ENCODE measurements around the gene BTBD2. TPM values are rescaled to one million over a fixed set of nuclear protein-coding genes. Genes with fewer than 3 reads are reported as not detected.

The BTBD2 gene
- total RNA-seq, 1 experiment from 2014 or later, result 52.2 TPM

DNA sequence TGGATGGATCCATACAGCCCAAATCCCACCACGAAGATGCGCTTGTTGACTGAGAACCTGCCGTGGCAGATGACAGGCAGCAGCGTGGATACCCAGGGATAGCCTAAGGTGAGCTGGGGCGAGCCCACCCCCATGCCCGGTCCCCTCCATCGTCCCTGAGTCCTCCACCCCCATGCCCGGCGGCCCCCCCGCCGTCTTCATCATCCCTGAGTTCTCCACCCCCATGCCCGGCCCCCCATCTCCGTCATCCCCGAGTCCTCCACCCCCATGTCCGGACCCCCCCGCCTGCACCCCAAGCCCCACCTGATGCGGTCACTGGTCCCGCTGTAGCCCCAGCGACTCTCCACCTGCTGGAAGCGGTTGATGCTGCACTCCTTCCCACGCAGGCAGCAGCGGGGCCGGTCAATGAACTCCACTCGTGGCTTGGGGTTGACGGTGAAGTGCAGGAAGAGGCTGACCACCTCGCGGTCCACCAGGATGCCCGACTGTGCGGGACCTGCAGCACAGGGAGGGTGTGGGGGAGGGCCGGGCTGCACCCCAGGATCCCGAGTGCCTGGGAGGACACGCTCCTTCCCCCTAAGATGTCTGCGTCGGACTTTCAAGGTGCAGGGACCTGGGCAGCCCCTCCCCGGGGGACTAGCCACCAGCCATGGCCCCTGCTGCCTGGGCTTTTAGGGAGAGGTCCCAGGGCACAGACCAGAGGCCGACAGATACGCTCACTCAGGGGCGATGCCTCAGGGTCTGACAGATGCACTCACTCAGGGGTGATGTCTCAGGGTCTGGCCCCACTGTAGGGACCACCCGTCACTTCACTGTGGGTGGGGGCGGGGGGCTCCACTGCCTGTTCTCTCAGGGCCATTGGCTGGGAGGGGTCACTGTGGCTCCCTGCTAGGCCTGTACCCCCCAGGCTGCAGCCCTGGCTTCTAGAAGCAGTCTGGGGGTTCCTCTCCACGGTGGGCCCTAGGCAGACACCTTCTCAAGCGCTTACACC is 28.0 kb downstream of the BTBD2 start:
- H3K27ac Mint-ChIP-seq (ENCODE audit: unreplicated experiment), result no peak overlapping the region
- no peak overlapping the region for H3K4me3 ChIP-seq (ENCODE audit: low read depth, low read length)
- H3K4me3 Mint-ChIP-seq (ENCODE audit: unreplicated experiment), result no peak overlapping the region
- ChIA-PET CTCF (no interaction called here), POLR2A (no interaction called here)
- no peaks in the 10 kb centered on the region for H3K9me3 ChIP-seq
- H3K4me1 ChIP-seq, result no peaks in the 10 kb centered on the region
- no peaks in the 10 kb centered on the region for H3K9me3 Mint-ChIP-seq (ENCODE audit: unreplicated experiment)
- no peaks in the 10 kb centered on the region; the same call in none of the 2 replicates for H3K36me3 ChIP-seq (ENCODE audit: control insufficient read depth, insufficient read depth, low read length)
- H3K36me3 Mint-ChIP-seq (ENCODE audit: insufficient read depth, unreplicated experiment), result peaks cover 79% of the 10 kb centered on the region
- BruUV-seq (replicated peaks), result no TSS peak
- H3K27me3 Mint-ChIP-seq (ENCODE audit: insufficient read depth, unreplicated experiment), result no peaks in the 10 kb centered on the region
- TF ChIP-seq, protein P1, sequence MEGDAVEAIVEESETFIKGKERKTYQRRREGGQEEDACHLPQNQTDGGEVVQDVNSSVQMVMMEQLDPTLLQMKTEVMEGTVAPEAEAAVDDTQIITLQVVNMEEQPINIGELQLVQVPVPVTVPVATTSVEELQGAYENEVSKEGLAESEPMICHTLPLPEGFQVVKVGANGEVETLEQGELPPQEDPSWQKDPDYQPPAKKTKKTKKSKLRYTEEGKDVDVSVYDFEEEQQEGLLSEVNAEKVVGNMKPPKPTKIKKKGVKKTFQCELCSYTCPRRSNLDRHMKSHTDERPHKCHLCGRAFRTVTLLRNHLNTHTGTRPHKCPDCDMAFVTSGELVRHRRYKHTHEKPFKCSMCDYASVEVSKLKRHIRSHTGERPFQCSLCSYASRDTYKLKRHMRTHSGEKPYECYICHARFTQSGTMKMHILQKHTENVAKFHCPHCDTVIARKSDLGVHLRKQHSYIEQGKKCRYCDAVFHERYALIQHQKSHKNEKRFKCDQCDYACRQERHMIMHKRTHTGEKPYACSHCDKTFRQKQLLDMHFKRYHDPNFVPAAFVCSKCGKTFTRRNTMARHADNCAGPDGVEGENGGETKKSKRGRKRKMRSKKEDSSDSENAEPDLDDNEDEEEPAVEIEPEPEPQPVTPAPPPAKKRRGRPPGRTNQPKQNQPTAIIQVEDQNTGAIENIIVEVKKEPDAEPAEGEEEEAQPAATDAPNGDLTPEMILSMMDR (IDR thresholded peaks at IDR 0.05; ENCODE audit: insufficient read depth in 1 of 2, low read depth in 1 of 2, low read length in 1 of 2, severe bottlenecking in 1 of 2, unreplicated experiment in 1 of 2), result no peak
- no peak for DNase-seq
- H3K4me1 Mint-ChIP-seq (ENCODE audit: low read depth, unreplicated experiment), result no peaks in the 10 kb centered on the region
- H3K27me3 ChIP-seq (replicated peaks; ENCODE audit: control insufficient read depth, insufficient read depth, low read length), result no peaks in the 10 kb centered on the region
- intact Hi-C loops (cut with micrococcal nuclease; ENCODE audit: unreplicated experiment), result no loop called here

DNA sequence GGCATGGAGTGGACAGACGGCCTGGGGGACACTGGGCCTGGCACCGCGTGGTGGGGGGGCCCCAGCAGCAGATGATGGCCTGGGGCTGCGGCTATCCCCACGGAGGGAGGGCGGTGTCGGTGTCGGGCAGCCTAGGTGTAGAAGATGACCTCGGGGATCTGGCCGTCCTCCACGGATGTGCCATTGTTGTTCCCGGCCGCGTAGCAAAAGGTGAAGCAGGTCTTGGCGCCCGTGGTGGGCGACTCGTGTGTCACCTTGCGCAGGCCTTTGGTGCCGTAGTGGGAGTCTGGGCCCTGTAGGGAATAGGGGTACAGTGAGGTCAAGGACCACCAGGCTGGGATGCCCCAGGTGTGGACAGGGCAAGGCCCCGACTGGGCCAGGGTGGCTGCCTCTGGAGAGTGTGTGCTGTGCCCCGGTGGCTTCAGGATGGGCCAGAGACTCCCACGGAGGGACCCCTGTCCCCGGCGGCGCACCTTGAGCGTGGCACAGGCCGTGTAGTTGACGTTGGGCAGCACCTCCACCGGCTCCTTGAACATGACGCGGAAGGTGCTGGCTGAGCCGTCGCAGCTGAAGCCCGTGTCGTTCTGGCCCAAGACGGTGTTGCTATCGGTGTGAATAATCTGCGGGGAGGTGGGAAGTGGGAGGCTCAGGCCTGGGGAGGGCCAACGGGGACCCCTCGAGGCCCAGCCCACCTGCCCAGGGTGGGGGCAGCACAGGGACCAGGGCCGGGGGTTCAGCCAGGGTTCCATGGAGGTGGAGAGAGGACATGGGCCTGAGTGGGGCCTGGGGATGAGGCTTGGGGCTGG is 29.0 kb downstream of the BTBD2 start:
- H3K4me3 Mint-ChIP-seq (ENCODE audit: unreplicated experiment), result no peak overlapping the region
- no peaks in the 10 kb centered on the region for H3K9me3 ChIP-seq
- no peak overlapping the region for H3K4me3 ChIP-seq (ENCODE audit: low read depth, low read length)
- no peaks in the 10 kb centered on the region for H3K27me3 Mint-ChIP-seq (ENCODE audit: insufficient read depth, unreplicated experiment)
- H3K36me3 ChIP-seq (ENCODE audit: control insufficient read depth, insufficient read depth, low read length), result no peaks in the 10 kb centered on the region; the same call in none of the 2 replicates
- H3K36me3 Mint-ChIP-seq (ENCODE audit: insufficient read depth, unreplicated experiment), result peaks cover 74% of the 10 kb centered on the region
- ChIA-PET POLR2A (no interaction called here), CTCF (no interaction called here)
- BruUV-seq (replicated peaks), result TSS peak; percentile 81
- TF ChIP-seq, protein P1 (IDR thresholded peaks at IDR 0.05; ENCODE audit: insufficient read depth in 1 of 2, low read depth in 1 of 2, low read length in 1 of 2, severe bottlenecking in 1 of 2, unreplicated experiment in 1 of 2), result no peak
- H3K27me3 ChIP-seq (replicated peaks; ENCODE audit: control insufficient read depth, insufficient read depth, low read length), result no peaks in the 10 kb centered on the region
- H3K4me1 ChIP-seq, result no peaks in the 10 kb centered on the region
- intact Hi-C loops (cut with micrococcal nuclease; ENCODE audit: unreplicated experiment), result no loop called here
- H3K27ac Mint-ChIP-seq (ENCODE audit: unreplicated experiment), result no peak overlapping the region
- no peak for DNase-seq
- no peaks in the 10 kb centered on the region for H3K4me1 Mint-ChIP-seq (ENCODE audit: low read depth, unreplicated experiment)
- no peaks in the 10 kb centered on the region for H3K9me3 Mint-ChIP-seq (ENCODE audit: unreplicated experiment)

DNA sequence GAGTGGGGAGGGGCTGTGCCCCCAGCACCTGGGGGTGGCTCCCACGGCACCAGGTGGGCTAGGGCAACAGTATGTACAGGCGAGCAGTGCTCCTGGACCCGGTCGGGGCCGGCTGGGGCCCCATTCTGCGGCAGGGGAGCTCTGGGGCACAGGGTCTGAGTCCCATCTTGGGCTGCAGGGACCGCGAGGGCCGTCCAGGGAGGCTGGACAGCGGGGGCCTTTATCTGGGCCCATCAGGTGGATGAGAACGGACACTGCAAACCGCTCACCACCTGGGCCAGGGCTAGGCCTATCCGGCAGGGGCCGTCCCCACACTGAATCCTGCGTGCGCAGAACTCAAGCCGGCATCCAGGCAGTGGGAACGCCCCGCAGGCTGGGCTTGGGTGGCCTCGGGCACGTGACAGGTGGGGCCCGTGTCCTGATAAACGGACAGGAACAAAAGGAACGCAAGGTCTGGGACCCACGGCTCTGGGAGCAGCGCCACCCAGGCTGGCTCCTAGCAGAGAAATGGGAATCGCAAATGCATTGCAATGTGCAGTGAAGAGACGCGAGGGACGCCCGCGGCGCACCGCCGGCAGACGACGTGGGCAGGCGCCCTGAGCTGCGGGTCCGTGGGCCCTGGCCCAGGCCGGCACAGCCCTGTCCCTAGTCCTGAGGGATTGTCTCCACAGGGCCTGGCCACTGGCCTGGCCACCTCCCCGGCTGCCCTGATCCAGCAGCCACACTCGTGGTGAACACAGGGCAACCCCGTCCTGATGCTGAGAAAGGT is 29.7 kb downstream of the BTBD2 start:
- Histone ChIP-seq H3K4me3 (ENCODE audit: low read depth, low read length) (no peak overlapping the region), H3K27me3 (replicated peaks; ENCODE audit: control insufficient read depth, insufficient read depth, low read length) (no peaks in the 10 kb centered on the region), H3K4me1 (no peaks in the 10 kb centered on the region), H3K36me3 (ENCODE audit: control insufficient read depth, insufficient read depth, low read length) (no peaks in the 10 kb centered on the region; the same call in none of the 2 replicates), H3K9me3 (no peaks in the 10 kb centered on the region)
- no peak for DNase-seq
- Mint-ChIP-seq H3K4me1 (ENCODE audit: low read depth, unreplicated experiment) (no peaks in the 10 kb centered on the region), H3K4me3 (ENCODE audit: unreplicated experiment) (no peak overlapping the region), H3K27me3 (ENCODE audit: insufficient read depth, unreplicated experiment) (no peaks in the 10 kb centered on the region), H3K27ac (ENCODE audit: unreplicated experiment) (no peak overlapping the region), H3K9me3 (ENCODE audit: unreplicated experiment) (no peaks in the 10 kb centered on the region), H3K36me3 (ENCODE audit: insufficient read depth, unreplicated experiment) (peaks cover 73% of the 10 kb centered on the region)
- ChIA-PET POLR2A (no interaction called here), CTCF (no interaction called here)
- no TSS peak for BruUV-seq (replicated peaks)
- intact Hi-C loops (cut with micrococcal nuclease; ENCODE audit: unreplicated experiment), result no loop called here
- TF ChIP-seq, protein P1 (IDR thresholded peaks at IDR 0.05; ENCODE audit: insufficient read depth in 1 of 2, low read depth in 1 of 2, low read length in 1 of 2, severe bottlenecking in 1 of 2, unreplicated experiment in 1 of 2), result no peak

Data from Caco-2 (cell line).